Activated T-cell treated with anti-CD3 and anti-CD28 coated beads for 48 hours (primary cell): Measurements from ENCODE around the gene FAM240B.
A peak's percentile ranks its signal among the peaks of the same experiment; 100 is the strongest.

ENCODE experiments used
- DNase-seq: peaks from one replicate; pipeline ENCODE4 v3.0.0-alpha.2; 2020; ENCODE audit warnings: low read depth

FAM240B gene

GRCh38 chr9:38699337-38699736 is 20.6 kb downstream of the FAM240B start:
- no peak for DNase-seq

GRCh38 chr9:38697776-38698300 is 22.1 kb downstream of the FAM240B start:
- DNase-seq = no peak

GRCh38 chr9:38696999-38697398 is 22.9 kb downstream of the FAM240B start:
- no peak for DNase-seq

DNA sequence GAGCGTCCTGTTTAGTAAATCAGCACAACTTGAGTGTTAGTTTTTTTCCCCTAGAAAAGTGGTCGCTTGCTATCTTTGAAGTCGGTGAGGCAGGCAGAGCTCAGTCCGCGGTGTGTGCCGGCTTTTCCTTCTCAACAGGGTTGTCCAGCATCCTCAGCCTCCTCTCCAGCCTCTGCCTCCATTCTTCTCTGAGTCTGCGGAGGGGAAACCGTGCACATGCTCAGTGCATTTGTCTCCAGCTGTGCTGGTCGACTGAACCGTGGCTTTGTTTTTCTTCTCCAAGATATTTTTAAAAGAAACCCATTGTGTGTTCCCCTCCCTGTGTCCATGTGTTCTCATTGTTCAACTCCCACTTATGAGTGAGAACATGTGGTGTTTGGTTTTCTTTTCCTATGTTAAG is 25.3 kb downstream of the FAM240B start:
- no peak for DNase-seq

- no peak for DNase-seq
Measured at GRCh38 chr9:38692707-38693106, 27.2 kb downstream of the FAM240B start.

GRCh38 chr9:38690574-38690973 is 29.4 kb downstream of the FAM240B start:
- DNase-seq = no peak

DNA sequence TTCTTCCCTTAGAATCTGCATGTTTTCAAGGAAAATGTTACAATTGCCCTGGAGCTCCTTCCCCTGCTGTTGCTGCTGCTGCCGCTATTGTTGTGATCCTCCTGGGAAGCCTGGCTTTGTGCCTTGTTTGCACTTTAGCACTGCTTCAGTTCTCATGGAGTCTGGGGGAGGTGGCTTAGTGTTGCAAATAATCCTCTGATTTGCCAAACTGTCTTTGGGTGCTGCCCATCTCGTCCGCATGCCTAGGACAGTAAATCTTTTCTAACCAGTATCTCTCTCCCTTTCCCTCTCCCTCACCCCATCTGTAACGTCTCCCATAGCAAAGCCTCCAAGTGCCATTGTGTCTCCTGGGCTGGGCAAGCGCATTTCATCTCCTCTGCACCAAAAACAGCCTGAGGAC is 30.3 kb downstream of the FAM240B start:
- DNase-seq = no peak

DNA sequence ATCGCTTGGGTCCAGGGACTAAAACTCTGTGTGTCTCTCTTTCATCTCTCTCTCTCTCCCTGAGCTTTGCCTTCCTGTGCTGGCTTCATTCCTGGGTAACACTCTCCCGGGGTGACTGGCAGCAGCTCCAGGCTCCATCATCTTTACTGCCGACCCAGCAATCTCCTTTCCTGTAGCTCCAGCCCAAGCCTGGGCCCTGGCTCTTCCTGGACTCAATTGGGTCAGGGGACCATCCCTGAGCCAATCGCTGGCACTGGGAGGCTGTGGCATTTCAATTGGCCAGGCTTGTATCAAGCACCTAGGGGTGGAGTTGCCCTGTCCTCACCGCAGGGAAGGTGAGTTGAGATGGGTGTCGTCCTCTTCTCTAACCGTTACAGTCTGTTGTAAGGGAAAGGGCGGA is 31.9 kb downstream of the FAM240B start:
- no peak for DNase-seq

- peak; percentile 35 for DNase-seq
Measured at GRCh38 chr9:38687389-38687842, 32.5 kb downstream of the FAM240B start.

DNA sequence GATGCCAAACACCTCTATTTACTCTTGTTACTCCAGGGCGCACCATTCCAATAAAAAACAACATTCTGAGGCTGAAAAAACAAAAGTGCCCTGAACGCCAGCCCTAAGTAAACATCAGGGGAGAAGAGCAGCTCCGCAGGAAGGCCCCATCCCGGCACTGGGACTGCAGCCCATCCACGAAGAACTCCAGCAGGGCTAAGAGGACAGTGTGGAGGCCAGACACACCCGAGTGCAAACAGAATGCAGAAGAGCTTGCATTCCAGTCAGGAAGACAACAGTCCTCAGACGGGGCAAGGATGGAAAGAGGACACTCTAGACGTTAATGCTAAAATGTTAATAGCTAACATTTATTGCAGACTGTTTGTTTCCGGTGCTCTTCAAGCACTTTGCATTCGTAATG is 33.0 kb downstream of the FAM240B start:
- DNase-seq = no peak

- DNase-seq = no peak
Measured at GRCh38 chr9:38685535-38685934, 34.4 kb downstream of the FAM240B start.

GRCh38 chr9:38683336-38683735 is 36.6 kb downstream of the FAM240B start:
- no peak for DNase-seq

DNA sequence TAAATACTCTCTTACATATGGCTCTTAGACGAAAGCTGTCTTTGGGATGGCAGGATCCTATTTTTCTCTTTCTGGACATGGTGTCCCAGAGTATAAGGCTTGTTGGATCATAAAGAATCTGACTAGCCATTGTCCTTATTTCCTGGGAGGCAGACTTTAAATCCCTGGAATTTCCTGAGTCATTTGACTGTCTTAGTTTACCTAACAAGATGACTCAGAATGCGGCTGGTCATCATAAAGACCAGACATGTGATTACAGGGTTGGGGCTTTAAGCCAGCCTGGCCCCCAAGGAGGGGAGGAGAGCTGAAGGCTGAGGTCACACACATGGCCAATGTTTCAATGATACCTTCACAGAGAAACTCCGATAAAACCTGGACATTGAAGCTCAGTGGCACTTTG is 37.2 kb downstream of the FAM240B start:
- no peak for DNase-seq

GRCh38 chr9:38681747-38682227 is 38.1 kb downstream of the FAM240B start:
- no peak for DNase-seq

DNA sequence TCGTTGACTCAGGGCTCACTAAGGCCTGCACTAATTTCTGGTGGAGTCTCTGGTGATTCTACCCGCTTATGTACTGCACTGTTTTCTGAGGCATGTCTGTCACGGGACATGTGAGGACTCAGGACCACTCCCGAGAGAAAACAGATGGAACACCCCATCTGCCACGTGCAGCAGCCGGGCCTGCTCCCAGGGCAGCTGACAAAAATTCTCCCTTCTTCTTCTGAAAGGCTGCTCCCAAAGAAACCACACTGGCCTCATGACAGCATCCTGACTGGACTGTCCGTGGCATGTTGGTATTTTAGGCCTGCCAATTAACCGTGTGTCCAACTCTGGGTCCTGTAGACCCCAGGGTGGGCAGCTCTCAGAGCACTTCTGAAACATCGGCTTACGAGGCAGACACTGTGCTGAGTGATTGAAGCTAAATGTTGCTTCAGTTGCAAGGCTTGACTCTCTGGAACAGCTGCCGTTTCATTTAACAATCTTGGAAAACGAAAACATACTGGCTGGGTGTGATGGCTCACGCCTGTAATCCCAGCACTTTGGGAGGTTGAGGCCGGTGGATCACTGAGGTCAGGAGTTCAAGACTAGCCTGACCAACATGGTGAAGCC is 39.0 kb downstream of the FAM240B start:
- DNase-seq = no peak

GRCh38 chr9:38677660-38678303 is 42.2 kb downstream of the FAM240B start:
- no peak for DNase-seq

GRCh38 chr9:38675831-38676230 is 44.1 kb downstream of the FAM240B start:
- no peak for DNase-seq

DNA sequence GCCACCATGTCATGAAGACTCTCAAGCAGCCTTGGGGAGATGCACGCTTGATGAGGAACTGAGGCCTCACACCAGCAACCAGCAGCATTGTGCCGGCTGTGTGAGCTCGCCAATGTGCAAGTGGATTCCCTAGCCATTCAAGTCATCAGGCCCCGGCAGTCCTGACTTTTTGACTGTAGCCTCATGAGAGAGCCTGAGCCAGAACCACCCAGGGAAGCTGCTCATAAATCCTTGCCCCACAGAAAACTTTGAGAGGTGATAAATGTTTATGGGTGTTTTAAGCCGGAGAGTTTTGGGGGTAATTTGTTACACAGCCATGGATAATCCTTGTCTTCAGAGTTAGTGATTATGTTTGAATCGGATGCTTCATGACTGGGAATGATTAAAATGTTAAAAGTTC is 44.7 kb downstream of the FAM240B start:
- no peak for DNase-seq

DNA sequence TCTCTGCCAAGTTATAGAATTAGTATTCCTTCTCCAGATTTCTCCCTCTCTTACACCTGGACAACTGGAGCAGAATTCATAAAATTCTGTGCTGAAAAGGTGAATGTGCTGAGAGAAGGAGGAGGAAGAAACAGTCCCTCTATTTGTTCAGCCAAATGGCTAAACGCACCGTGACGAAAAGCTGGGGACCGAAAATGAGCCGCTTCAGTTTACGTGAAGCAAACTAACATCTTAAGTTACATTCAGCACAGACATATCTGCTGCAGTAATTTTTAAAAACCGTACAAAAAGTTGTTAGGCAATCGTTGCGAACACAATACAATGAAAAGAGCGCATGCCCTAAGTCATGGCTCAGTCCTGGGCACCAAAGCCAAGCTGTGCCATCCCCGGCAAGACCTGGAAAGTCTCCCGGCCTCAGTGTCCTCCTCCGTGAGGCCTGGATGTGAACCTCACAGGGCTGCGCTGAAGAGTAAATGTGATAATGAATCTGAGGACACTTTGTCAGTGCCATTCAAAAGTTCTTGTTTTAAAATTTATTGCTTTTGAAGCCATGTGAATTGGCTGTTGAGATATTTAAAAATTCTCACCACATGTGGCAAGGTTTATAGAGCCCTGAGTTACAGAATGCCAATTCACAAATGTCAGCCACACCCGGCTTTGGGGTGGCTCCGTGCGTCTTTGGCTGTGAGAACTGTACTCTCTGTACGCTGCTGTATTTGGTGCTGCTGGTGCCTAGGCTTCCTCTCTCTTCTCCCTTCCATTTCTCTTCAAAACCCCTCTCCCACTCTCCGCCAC is 46.3 kb downstream of the FAM240B start:
- no peak for DNase-seq

DNA sequence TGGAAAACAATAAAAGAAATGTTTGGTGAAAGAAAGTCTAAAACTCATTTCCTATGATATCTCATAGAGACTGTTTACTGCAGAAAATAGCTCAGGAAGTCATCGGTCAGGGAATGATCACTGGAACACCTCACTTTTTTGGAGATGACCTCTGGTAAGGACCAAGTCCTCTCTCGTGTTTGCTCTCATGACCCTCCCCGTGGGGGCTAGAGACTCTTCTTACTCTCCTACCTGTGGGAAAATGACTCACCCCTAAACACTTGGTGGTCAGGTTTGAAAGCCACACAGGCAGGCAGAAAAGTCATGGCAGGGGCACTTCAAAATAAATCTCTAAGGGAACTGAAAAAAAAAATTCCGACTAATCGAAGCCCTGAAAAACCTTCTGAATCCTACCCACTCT is 48.2 kb downstream of the FAM240B start:
- no peak for DNase-seq

DNA sequence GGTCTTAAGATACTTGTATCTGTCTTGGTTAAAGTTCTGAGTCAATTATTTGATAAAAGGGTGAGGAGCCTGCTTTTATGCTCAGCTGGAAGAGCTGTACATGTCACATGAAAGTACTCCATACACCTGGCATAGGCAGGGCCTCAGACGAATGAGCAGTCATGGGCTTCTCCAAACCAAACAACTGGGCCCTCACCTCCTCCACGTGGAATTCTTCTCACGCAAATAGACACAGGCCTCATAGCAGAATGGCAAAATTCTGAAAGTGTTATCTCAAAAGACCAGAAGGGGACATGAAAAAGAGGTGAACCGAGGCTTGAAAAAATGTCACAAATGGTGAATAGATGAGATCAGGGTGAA is 48.6 kb downstream of the FAM240B start:
- no peak for DNase-seq

DNA sequence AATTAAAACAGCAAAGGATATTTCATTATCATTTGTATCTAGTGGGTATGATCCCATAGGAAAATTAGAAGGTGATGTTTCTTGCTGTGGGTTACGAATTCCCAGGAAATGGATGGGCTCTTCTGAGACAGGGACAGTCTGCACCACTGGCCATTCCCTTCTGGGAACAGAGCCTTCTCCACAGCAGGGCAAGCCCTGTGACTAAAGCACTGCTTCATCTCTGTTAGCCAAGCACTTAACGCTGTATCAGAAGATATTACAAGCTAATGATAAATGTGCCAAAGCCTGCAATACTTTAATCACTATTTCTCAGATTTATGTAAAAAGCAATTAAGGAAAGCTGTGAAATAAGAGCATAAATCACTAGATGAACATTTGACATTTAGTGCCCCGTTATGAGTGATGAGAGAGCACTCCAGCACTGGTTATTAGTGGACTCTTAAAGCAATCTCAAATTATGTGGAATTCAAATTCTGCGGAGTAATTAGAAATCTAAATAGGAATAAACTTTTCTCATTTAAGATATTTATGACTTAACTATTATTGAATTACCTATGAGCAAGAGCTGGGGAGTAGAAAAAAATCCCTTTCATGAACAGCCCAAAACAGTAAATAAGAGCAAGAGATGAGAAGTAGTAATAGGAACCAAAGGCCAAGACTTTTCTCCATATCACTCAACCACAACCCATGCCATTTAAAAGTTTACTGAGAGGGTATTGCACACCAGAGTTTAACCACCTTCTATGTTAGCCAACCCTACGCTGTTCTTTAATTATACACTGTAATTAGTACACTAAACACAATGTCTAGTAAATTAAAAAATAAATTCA is 49.2 kb downstream of the FAM240B start:
- DNase-seq = no peak
